SJCRH30 (cell line): ENCODE measurements around the gene DDAH2. TPM values are rescaled to one million over a fixed set of nuclear protein-coding genes. Genes with fewer than 3 reads are reported as not detected.
A peak's percentile ranks its signal among the peaks of the same experiment; 100 is the strongest.

ENCODE experiments used
- DNase-seq, 2 experiments: peaks; one replicate each; pipeline ENCODE4 v3.0.0-alpha.2; 2015 to 2020
- H3K27ac ChIP-seq: fragments of 250-450 bp; sonication (Bioruptor Pico); 2 replicates; pipeline ENCODE4 v1.5.1; 2020; ENCODE audit warnings: mild to moderate bottlenecking, moderate library complexity
- H3K27me3 ChIP-seq: fragments of 250-450 bp; sonication (Bioruptor Pico); 2 replicates; pipeline ENCODE4 v1.5.1; 2020; ENCODE audit warnings: mild to moderate bottlenecking, moderate library complexity
- H3K36me3 ChIP-seq: fragments of 250-450 bp; sonication (Bioruptor Pico); 2 replicates; pipeline ENCODE4 v1.5.1; 2020; ENCODE audit warnings: mild to moderate bottlenecking, moderate library complexity
- H3K4me1 ChIP-seq: fragments of 250-450 bp; sonication (Bioruptor Pico); 2 replicates; pipeline ENCODE4 v1.5.1; 2020; ENCODE audit warnings: mild to moderate bottlenecking, moderate library complexity
- H3K4me3 ChIP-seq: fragments of 250-450 bp; sonication (Bioruptor Pico); 2 replicates; pipeline ENCODE4 v1.5.1; 2020; ENCODE audit warnings: mild to moderate bottlenecking, moderate library complexity
- H3K9me3 ChIP-seq: fragments of 250-450 bp; sonication (Bioruptor Pico); replicated peaks from 2 replicates; pipeline ENCODE4 v1.5.1; 2020; ENCODE audit warnings: mild to moderate bottlenecking, moderate library complexity
- total RNA-seq: library from RNA; depleted of rRNA; stranded (reverse); fragments of >200 nt; shearing (Covaris generic); gene quantifications from 2 replicates; pipeline ENCODE4 v1.2.3, GENCODE V29; 2014

DDAH2 gene
- total RNA-seq, 1 experiment from 2014 or later = 42.7 TPM

- Histone ChIP-seq H3K36me3 (peaks cover 37% of the 10 kb centered on the region), H3K27ac (peak overlapping the region; percentile 75), H3K9me3 (no peaks in the 10 kb centered on the region), H3K27me3 (no peaks in the 10 kb centered on the region), H3K4me3 (peak overlapping the region; percentile 73), H3K4me1 (0 out of 2 replicates have a peak, but pooled peaks cover 8% of the 10 kb centered on the region)
- DNase-seq = peak; percentile 88 to 91
Observed at GRCh38 chr6:31729979-31730630, 1.0 kb upstream of the DDAH2 start.

DNA sequence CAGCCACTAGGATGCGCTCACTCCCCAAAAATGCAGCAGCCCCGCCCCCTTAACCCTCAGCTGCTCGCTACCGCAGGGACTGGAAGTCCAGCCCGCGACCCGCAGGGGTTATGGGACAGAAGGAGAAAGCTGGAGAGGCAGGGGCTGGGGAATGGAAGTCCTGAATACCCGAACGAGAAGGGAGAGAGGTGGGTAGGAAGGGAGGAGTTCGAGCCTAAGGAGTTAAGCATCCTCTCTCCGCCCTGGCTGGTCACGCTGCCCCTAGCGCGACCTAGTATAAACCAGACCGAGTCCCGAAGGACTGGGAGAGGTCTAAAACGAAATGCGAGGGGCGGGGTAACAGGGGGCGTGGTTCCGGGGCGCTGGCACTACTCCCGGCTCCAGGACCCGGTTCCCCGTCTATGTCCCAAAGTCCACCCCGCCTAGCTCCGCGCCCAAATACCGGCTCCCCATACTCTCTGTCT lies 448 bp upstream of the DDAH2 start:
- Histone ChIP-seq H3K36me3 (peaks cover 37% of the 10 kb centered on the region), H3K27ac (peak overlapping the region; percentile 75), H3K27me3 (no peaks in the 10 kb centered on the region), H3K4me1 (0 out of 2 replicates have a peak, but pooled peaks cover 7% of the 10 kb centered on the region), H3K4me3 (peak overlapping the region; percentile 73), H3K9me3 (no peaks in the 10 kb centered on the region)
- DNase-seq = peak; percentile 95

DNA sequence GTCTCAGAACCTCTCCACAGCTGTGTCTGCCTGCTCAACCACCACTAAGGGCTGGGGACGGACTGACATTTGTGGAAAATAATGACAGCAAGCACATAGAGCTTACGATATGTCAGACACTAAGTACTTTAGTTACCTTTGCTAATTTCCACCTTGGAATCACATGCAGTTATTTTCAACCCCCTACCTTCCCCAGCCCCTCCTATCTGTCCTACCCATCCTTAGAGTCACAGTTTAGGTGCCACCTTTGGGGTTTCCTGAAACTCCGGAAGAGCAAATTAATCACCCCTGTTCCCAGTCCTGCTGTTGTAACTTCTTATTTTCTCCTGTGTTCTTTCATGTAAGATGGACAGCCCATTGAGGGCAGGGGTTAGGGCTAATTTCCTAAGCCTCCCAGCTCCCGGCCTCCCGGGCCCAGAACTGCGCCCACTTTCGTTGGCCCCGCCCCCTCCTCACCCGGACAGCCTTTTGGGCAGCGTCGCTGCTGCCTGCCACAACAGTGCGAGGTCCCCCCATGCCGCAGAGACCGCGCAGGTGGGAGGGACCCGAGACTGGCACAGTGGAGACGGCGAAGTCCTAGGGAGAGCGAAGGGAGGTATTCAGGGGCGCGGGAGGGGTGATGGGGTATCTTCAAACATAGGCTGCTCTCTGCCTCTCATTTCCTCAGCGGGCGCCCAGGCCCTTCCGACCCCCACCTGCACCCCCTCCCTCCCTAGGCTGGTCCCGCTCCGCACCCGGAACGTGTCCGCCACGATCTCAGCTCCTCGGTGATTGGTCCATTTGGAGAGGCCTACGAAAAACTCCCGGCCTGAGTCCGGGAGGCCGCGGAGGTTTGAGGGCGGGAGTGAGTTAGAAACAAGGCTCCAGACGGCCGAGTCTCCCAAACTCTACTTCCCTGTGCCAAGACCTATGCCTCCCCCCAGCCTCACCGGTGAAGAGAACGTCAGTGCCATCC lies 1.1 kb downstream of the DDAH2 start:
- Histone ChIP-seq H3K4me3 (no peak overlapping the region), H3K36me3 (peaks cover 24% of the 10 kb centered on the region), H3K4me1 (0 out of 2 replicates have a peak, but pooled peaks cover 4% of the 10 kb centered on the region), H3K9me3 (no peaks in the 10 kb centered on the region), H3K27me3 (no peaks in the 10 kb centered on the region), H3K27ac (no peak overlapping the region)
- no peak for DNase-seq

DNA sequence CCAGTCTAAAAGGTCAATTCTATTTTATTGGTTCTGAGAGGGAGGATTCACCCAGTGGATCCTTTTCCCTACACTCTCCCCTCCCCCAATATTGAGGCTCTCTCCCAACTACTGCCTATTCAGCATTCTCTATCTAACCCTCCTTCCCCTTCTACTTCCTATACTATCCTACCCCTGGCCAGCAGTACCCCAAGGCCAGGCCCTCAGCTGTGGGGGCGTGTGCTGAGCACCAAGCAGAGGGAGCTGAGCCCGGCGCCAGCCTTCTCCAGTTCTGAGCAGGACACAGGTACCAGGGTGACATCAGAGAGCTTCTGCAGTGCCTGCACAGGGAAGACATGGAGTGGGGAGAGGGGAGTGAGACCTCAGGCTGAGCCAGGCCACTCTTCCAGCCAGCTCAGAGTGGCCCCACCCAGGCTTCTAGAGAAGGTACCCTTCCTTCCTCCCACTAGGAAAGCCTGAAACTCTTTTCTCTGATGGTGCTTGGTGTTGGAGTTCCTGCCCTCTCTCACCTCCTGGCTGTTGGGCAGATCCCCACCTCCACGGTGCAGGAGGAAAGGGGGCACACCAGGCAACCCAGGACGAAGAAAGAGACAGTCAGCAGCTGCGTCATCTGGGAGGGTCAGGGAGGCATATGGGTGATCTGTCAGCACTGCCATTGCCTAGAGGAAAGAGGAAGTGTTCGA lies 1.9 kb downstream of the DDAH2 start:
- Histone ChIP-seq H3K27ac (no peak overlapping the region), H3K4me3 (no peak overlapping the region), H3K27me3 (no peaks in the 10 kb centered on the region), H3K36me3 (peaks cover 16% of the 10 kb centered on the region), H3K9me3 (no peaks in the 10 kb centered on the region), H3K4me1 (0 out of 2 replicates have a peak, but pooled peaks cover 4% of the 10 kb centered on the region)
- DNase-seq = no peak

GRCh38 chr6:31725502-31726350 lies 3.4 kb downstream of the DDAH2 start:
- H3K36me3 ChIP-seq = peaks cover 2% of the 10 kb centered on the region; the same call in 1 of the 2 replicates
- H3K4me1 ChIP-seq = 0 out of 2 replicates have a peak, but pooled peaks cover 4% of the 10 kb centered on the region

GRCh38 chr6:31723980-31724691 lies 5.0 kb downstream of the DDAH2 start:
- Histone ChIP-seq H3K9me3 (no peaks in the 10 kb centered on the region), H3K36me3 (no peaks in the 10 kb centered on the region), H3K27ac (no peak overlapping the region), H3K27me3 (no peaks in the 10 kb centered on the region), H3K4me3 (no peak overlapping the region), H3K4me1 (0 out of 2 replicates have a peak, but pooled peaks cover 4% of the 10 kb centered on the region)
- no peak for DNase-seq

More at GRCh38 chr6:31725502-31726350, 3.4 kb downstream of the DDAH2 start:
- Histone ChIP-seq H3K27ac (no peak overlapping the region), H3K27me3 (no peaks in the 10 kb centered on the region), H3K4me3 (no peak overlapping the region), H3K9me3 (no peaks in the 10 kb centered on the region)
- no peak for DNase-seq

GRCh38 chr6:31723245-31723979 lies 5.7 kb downstream of the DDAH2 start, which contains the start of gene MPIG6B:
MPIG6B (plus strand) TSS chr6:31723373; CDS start chr6:31723384, 11 bp downstream.
- H3K36me3 ChIP-seq = no peaks in the 10 kb centered on the region
- no peak within 1 kb of the TSS for H3K4me3 ChIP-seq
- H3K27ac ChIP-seq = no peak within 1 kb of the TSS
- DNase-seq = peak; percentile 71 to 73
- no peaks in the 10 kb centered on the region for H3K4me1 ChIP-seq
- H3K27me3 ChIP-seq = no peaks in the 10 kb centered on the region
- no peaks in the 10 kb centered on the region for H3K9me3 ChIP-seq

DNA sequence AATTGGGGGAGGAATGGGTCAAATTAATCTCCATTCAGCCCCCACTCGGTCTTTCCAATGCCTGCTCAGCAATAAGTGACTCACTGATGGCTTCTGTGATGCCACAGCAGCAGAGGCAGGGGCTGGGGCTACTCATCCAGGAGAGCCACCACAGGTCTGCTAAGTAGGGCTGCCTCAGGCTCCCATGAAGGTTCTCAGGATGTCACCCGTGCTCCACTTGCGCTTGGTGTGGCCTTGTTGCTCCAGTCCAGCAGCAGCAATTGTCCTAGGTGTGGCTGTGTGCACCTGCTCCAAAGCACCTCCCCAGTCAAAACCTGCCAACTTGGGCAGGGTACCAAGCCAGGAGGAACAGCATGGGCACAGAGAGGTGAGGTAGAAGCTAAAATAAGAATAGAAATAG lies 6.9 kb downstream of the DDAH2 start:
- DNase-seq = no peak
- Histone ChIP-seq H3K27me3 (no peaks in the 10 kb centered on the region), H3K4me1 (no peaks in the 10 kb centered on the region), H3K36me3 (no peaks in the 10 kb centered on the region), H3K4me3 (no peak overlapping the region), H3K9me3 (no peaks in the 10 kb centered on the region), H3K27ac (no peak overlapping the region)

DNA sequence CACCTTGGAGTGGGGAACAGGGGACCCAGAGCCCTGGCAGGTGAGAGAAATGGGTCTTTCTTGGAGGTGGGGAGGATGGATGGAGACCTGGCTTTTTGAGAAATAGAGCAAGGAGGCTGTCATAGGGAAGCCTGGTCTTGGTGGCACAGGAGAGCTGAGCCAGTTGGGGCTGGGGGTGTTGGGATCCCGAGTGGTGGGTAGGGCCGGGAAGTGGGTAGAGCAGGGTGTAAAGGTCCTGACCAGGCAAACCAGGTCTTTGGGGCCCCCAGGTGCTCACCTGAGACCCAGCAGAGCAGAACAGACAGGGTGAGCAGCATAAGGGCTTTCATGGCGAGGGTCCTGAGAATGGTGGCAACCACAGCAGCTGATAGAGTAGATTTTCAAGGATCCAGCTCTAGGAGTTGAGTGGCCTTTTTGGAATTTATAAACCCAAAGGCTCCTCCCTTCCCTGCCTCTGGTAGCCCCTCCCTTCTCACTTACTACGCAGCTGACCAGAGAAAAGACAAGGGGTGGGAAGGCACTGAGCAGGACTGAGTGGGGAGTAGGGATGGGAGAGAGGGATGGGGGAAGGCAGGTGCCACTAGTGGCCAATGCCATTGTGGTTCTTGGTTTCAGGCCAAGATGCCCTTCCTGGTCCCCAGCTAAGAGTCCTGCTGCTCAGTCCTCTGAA lies 7.6 kb downstream of the DDAH2 start, which contains the start of gene LY6G6C:
LY6G6C (minus strand) TSS at position 396 of the 670 bp plus-strand sequence; CDS start at position 329, 67 bp downstream.
- Histone ChIP-seq H3K4me1 (no peaks in the 10 kb centered on the region), H3K27ac (no peak within 1 kb of the TSS)

GRCh38 chr6:31720196-31720770 lies 8.8 kb downstream of the DDAH2 start:
- no peak for DNase-seq
- Histone ChIP-seq H3K27me3 (peaks cover 3% of the 10 kb centered on the region), H3K27ac (no peak overlapping the region), H3K9me3 (no peaks in the 10 kb centered on the region), H3K4me3 (no peak overlapping the region), H3K36me3 (no peaks in the 10 kb centered on the region), H3K4me1 (no peaks in the 10 kb centered on the region)

More for the DNA sequence above, 7.6 kb downstream of the DDAH2 start, which contains the start of gene LY6G6C:
- Histone ChIP-seq H3K4me3 (no peak within 1 kb of the TSS), H3K36me3 (no peaks in the 10 kb centered on the region), H3K9me3 (no peaks in the 10 kb centered on the region), H3K27me3 (no peaks in the 10 kb centered on the region)
- DNase-seq = no peak

DNA sequence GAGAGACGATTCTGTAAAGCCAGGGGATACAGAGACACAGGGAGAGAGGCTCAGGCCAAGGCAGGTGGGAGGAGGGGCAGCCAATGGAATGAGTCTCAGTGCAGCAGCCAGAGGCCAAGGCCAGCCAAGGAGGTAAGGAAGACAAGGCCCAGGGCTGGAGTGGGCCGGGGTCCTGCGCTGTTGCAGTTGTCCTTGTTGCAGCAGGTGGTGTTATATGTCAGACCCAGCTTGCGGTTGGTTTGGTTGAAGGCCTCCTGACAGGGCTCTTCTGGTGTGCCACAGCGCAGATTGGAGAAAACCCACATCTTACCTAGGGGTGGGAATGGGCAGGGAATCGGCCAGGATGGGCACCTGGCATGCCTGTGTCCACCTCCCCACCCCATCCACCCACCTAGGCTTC lies 10.1 kb downstream of the DDAH2 start:
- peaks cover 6% of the 10 kb centered on the region for H3K27me3 ChIP-seq
- no peaks in the 10 kb centered on the region for H3K36me3 ChIP-seq
- DNase-seq = no peak
- no peak overlapping the region for H3K4me3 ChIP-seq
- no peaks in the 10 kb centered on the region for H3K9me3 ChIP-seq
- no peaks in the 10 kb centered on the region for H3K4me1 ChIP-seq
- no peak overlapping the region for H3K27ac ChIP-seq

DNA sequence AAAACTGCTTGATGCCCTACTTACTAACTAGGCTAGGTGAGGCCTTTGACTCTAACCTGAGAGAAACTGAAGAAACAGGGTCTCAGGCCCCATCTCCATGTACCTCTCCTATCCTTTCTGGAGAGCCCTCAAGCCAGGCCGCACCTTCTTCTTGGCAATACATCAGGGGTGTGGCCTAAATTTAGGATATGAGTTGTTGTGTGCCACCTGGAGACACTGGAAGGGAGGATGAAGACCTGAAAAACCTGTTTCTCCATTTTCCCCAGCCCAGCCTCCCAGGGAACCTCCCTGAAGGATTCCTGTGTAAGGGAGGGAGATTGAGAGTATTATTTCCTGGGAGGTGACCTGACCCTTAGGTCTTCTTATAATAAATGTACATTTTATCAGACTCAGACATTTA lies 10.8 kb downstream of the DDAH2 start:
- no peak overlapping the region for H3K4me3 ChIP-seq
- no peaks in the 10 kb centered on the region for H3K9me3 ChIP-seq
- no peaks in the 10 kb centered on the region for H3K4me1 ChIP-seq
- DNase-seq = no peak
- H3K27me3 ChIP-seq = peaks cover 6% of the 10 kb centered on the region
- H3K27ac ChIP-seq = no peak overlapping the region
- H3K36me3 ChIP-seq = no peaks in the 10 kb centered on the region
